Measurements from ENCODE around the gene OAS3. TPM values are rescaled to one million over a fixed set of nuclear protein-coding genes. Genes with fewer than 3 reads are reported as not detected.
"Not testable (repeated sequence)": the region's sequence is repeated elsewhere in the genome, so short reads cannot be mapped to it uniquely, and the experiment has no call there.

Gene OAS3
- total and polyA plus RNA-seq, 9 donors = 4.7 to 7.6 (median 6.6) TPM

GRCh38 chr12:112926416-112927033, 11.7 kb upstream of the OAS3 start:
- not testable (repeated sequence) for H3K4me1 ChIP-seq (ENCODE audit: control insufficient read depth, insufficient read depth, low read length); H3K4me3 ChIP-seq (ENCODE audit: low read length); H3K27me3 ChIP-seq (ENCODE audit: control insufficient read depth, insufficient read depth, low read length); DNase-seq; H3K9me3 ChIP-seq (replicated peaks; ENCODE audit: control insufficient read depth, low read depth, low read length); H3K36me3 ChIP-seq (ENCODE audit: control insufficient read depth, insufficient read depth, low read length); H3K27ac ChIP-seq (ENCODE audit: low read length)
- WGBS (ENCODE audit: insufficient coverage) = 35% methylated on average over 4 of the region's 7 CpGs

- Histone ChIP-seq H3K4me3 (ENCODE audit: low read length) (no peak overlapping the region), H3K4me1 (ENCODE audit: control insufficient read depth, insufficient read depth, low read length) (peaks cover 2% of the 10 kb centered on the region), H3K9me3 (replicated peaks; ENCODE audit: control insufficient read depth, low read depth, low read length) (no peaks in the 10 kb centered on the region), H3K27ac (ENCODE audit: low read length) (no peak overlapping the region), H3K36me3 (ENCODE audit: control insufficient read depth, insufficient read depth, low read length) (no peaks in the 10 kb centered on the region), H3K27me3 (ENCODE audit: control insufficient read depth, insufficient read depth, low read length) (no peaks in the 10 kb centered on the region)
- WGBS (ENCODE audit: insufficient coverage) = no CpG with 5 or more reads among the region's 3 CpGs
- DNase-seq = no peak
Measured at GRCh38 chr12:112927475-112927874, 10.8 kb upstream of the OAS3 start.

GRCh38 chr12:112927925-112928324, 10.3 kb upstream of the OAS3 start:
- no peaks in the 10 kb centered on the region for H3K9me3 ChIP-seq (replicated peaks; ENCODE audit: control insufficient read depth, low read depth, low read length)
- no CpG with 5 or more reads among the region's 2 CpGs for WGBS (ENCODE audit: insufficient coverage)
- H3K4me3 ChIP-seq (ENCODE audit: low read length) = no peak overlapping the region

GRCh38 chr12:112928978-112929377, 9.3 kb upstream of the OAS3 start:
- H3K27ac ChIP-seq (ENCODE audit: low read length) = no peak overlapping the region
- H3K27me3 ChIP-seq (ENCODE audit: control insufficient read depth, insufficient read depth, low read length) = no peaks in the 10 kb centered on the region
- no peaks in the 10 kb centered on the region for H3K9me3 ChIP-seq (replicated peaks; ENCODE audit: control insufficient read depth, low read depth, low read length)
- H3K36me3 ChIP-seq (ENCODE audit: control insufficient read depth, insufficient read depth, low read length) = no peaks in the 10 kb centered on the region
- DNase-seq = no peak
- H3K4me1 ChIP-seq (ENCODE audit: control insufficient read depth, insufficient read depth, low read length) = peaks cover 2% of the 10 kb centered on the region
- no peak overlapping the region for H3K4me3 ChIP-seq (ENCODE audit: low read length)
- 75% methylated on average over 1 of the region's 1 CpG for WGBS (ENCODE audit: insufficient coverage)

More at GRCh38 chr12:112927925-112928324, 10.3 kb upstream of the OAS3 start:
- DNase-seq = no peak
- H3K4me1 ChIP-seq (ENCODE audit: control insufficient read depth, insufficient read depth, low read length) = peaks cover 2% of the 10 kb centered on the region
- no peak overlapping the region for H3K27ac ChIP-seq (ENCODE audit: low read length)
- no peaks in the 10 kb centered on the region for H3K27me3 ChIP-seq (ENCODE audit: control insufficient read depth, insufficient read depth, low read length)
- no peaks in the 10 kb centered on the region for H3K36me3 ChIP-seq (ENCODE audit: control insufficient read depth, insufficient read depth, low read length)

GRCh38 chr12:112929715-112930114, 8.6 kb upstream of the OAS3 start:
- no CpG with 5 or more reads among the region's 3 CpGs for WGBS (ENCODE audit: insufficient coverage)
- no peaks in the 10 kb centered on the region for H3K36me3 ChIP-seq (ENCODE audit: control insufficient read depth, insufficient read depth, low read length)
- peaks cover 2% of the 10 kb centered on the region for H3K4me1 ChIP-seq (ENCODE audit: control insufficient read depth, insufficient read depth, low read length)
- H3K9me3 ChIP-seq (replicated peaks; ENCODE audit: control insufficient read depth, low read depth, low read length) = no peaks in the 10 kb centered on the region
- no peak overlapping the region for H3K4me3 ChIP-seq (ENCODE audit: low read length)
- H3K27me3 ChIP-seq (ENCODE audit: control insufficient read depth, insufficient read depth, low read length) = no peaks in the 10 kb centered on the region
- H3K27ac ChIP-seq (ENCODE audit: low read length) = no peak overlapping the region
- no peak for DNase-seq

- Histone ChIP-seq H3K9me3 (replicated peaks; ENCODE audit: control insufficient read depth, low read depth, low read length) (no peaks in the 10 kb centered on the region), H3K27ac (ENCODE audit: low read length) (no peak overlapping the region), H3K36me3 (ENCODE audit: control insufficient read depth, insufficient read depth, low read length) (no peaks in the 10 kb centered on the region), H3K27me3 (ENCODE audit: control insufficient read depth, insufficient read depth, low read length) (no peaks in the 10 kb centered on the region), H3K4me3 (ENCODE audit: low read length) (no peak overlapping the region), H3K4me1 (ENCODE audit: control insufficient read depth, insufficient read depth, low read length) (no peaks in the 10 kb centered on the region)
- no peak for DNase-seq
- WGBS (ENCODE audit: insufficient coverage) = 83% methylated on average over 2 of the region's 2 CpGs
Measured at GRCh38 chr12:112930350-112930749, 7.9 kb upstream of the OAS3 start.

- WGBS (ENCODE audit: insufficient coverage) = 43% methylated on average over 2 of the region's 6 CpGs
- Histone ChIP-seq H3K36me3 (ENCODE audit: control insufficient read depth, insufficient read depth, low read length) (no peaks in the 10 kb centered on the region), H3K9me3 (replicated peaks; ENCODE audit: control insufficient read depth, low read depth, low read length) (no peaks in the 10 kb centered on the region), H3K4me1 (ENCODE audit: control insufficient read depth, insufficient read depth, low read length) (no peaks in the 10 kb centered on the region), H3K27ac (ENCODE audit: low read length) (no peak overlapping the region), H3K27me3 (ENCODE audit: control insufficient read depth, insufficient read depth, low read length) (no peaks in the 10 kb centered on the region), H3K4me3 (ENCODE audit: low read length) (no peak overlapping the region)
- no peak for DNase-seq
Measured at GRCh38 chr12:112932485-112933128, 5.7 kb upstream of the OAS3 start.

GRCh38 chr12:112933129-112933505, 5.2 kb upstream of the OAS3 start:
- H3K27ac ChIP-seq (ENCODE audit: low read length) = no peak overlapping the region
- 100% methylated on average over 1 of the region's 2 CpGs for WGBS (ENCODE audit: insufficient coverage)
- H3K36me3 ChIP-seq (ENCODE audit: control insufficient read depth, insufficient read depth, low read length) = no peaks in the 10 kb centered on the region
- H3K27me3 ChIP-seq (ENCODE audit: control insufficient read depth, insufficient read depth, low read length) = no peaks in the 10 kb centered on the region
- H3K4me1 ChIP-seq (ENCODE audit: control insufficient read depth, insufficient read depth, low read length) = no peaks in the 10 kb centered on the region
- no peak overlapping the region for H3K4me3 ChIP-seq (ENCODE audit: low read length)
- DNase-seq = no peak
- H3K9me3 ChIP-seq (replicated peaks; ENCODE audit: control insufficient read depth, low read depth, low read length) = no peaks in the 10 kb centered on the region

GRCh38 chr12:112936264-112936663, 2.0 kb upstream of the OAS3 start:
- DNase-seq = no peak
- 50% methylated on average over 1 of the region's 1 CpG for WGBS (ENCODE audit: insufficient coverage)
- no peaks in the 10 kb centered on the region for H3K9me3 ChIP-seq (replicated peaks; ENCODE audit: control insufficient read depth, low read depth, low read length)
- H3K27me3 ChIP-seq (ENCODE audit: control insufficient read depth, insufficient read depth, low read length) = no peaks in the 10 kb centered on the region
- H3K4me1 ChIP-seq (ENCODE audit: control insufficient read depth, insufficient read depth, low read length) = peaks cover 16% of the 10 kb centered on the region
- peaks cover 3% of the 10 kb centered on the region for H3K36me3 ChIP-seq (ENCODE audit: control insufficient read depth, insufficient read depth, low read length)
- no peak overlapping the region for H3K27ac ChIP-seq (ENCODE audit: low read length)
- H3K4me3 ChIP-seq (ENCODE audit: low read length) = no peak overlapping the region

GRCh38 chr12:112936927-112937326, 1.3 kb upstream of the OAS3 start:
- Histone ChIP-seq H3K27ac (ENCODE audit: low read length) (peak overlapping the region; percentile 47), H3K4me3 (ENCODE audit: low read length) (no peak overlapping the region), H3K36me3 (ENCODE audit: control insufficient read depth, insufficient read depth, low read length) (peaks cover 9% of the 10 kb centered on the region), H3K27me3 (ENCODE audit: control insufficient read depth, insufficient read depth, low read length) (no peaks in the 10 kb centered on the region), H3K9me3 (replicated peaks; ENCODE audit: control insufficient read depth, low read depth, low read length) (no peaks in the 10 kb centered on the region), H3K4me1 (ENCODE audit: control insufficient read depth, insufficient read depth, low read length) (peaks cover 16% of the 10 kb centered on the region)
- DNase-seq = no peak
- no CpG with 5 or more reads among the region's 2 CpGs for WGBS (ENCODE audit: insufficient coverage)

Data from muscle of leg (tissue), 11 donors.